HG02571 (cell line): ENCODE measurements around the gene DLGAP1.

ENCODE experiments used
- ATAC-seq: cut with Tn5 transposase; IDR thresholded peaks from one replicate; pipeline ENCODE4 v1.9.1; 2021; ENCODE audit warnings: mild to moderate bottlenecking, moderate library complexity; ENCODE audit not compliant: unreplicated experiment

Gene DLGAP1

GRCh38 chr18:4193086-4193485 is 262.0 kb downstream of the DLGAP1 start:
- ATAC-seq: no peak

- no peak for ATAC-seq
Observed at GRCh38 chr18:4181882-4182568, 273.1 kb downstream of the DLGAP1 start.

GRCh38 chr18:4181086-4181485 is 274.0 kb downstream of the DLGAP1 start:
- no peak for ATAC-seq

GRCh38 chr18:4172196-4173100 is 282.7 kb downstream of the DLGAP1 start:
- ATAC-seq: no peak

GRCh38 chr18:4157352-4157751 is 297.8 kb downstream of the DLGAP1 start:
- no peak for ATAC-seq

GRCh38 chr18:4146797-4147196 is 308.3 kb downstream of the DLGAP1 start:
- ATAC-seq: no peak

GRCh38 chr18:4144201-4144600 is 310.9 kb downstream of the DLGAP1 start:
- no peak for ATAC-seq

GRCh38 chr18:4143585-4143984 is 311.5 kb downstream of the DLGAP1 start:
- ATAC-seq: no peak

GRCh38 chr18:4142876-4143275 is 312.2 kb downstream of the DLGAP1 start:
- no peak for ATAC-seq

GRCh38 chr18:4134700-4135099 is 320.4 kb downstream of the DLGAP1 start:
- ATAC-seq: no peak

GRCh38 chr18:4130734-4131719 is 324.1 kb downstream of the DLGAP1 start:
- ATAC-seq: no peak

- ATAC-seq: no peak
Observed at GRCh38 chr18:4126939-4127338, 328.2 kb downstream of the DLGAP1 start.

GRCh38 chr18:4125627-4126230 is 329.4 kb downstream of the DLGAP1 start:
- ATAC-seq: no peak

GRCh38 chr18:4125224-4125623 is 329.9 kb downstream of the DLGAP1 start:
- no peak for ATAC-seq

GRCh38 chr18:4119813-4120212 is 335.3 kb downstream of the DLGAP1 start:
- no peak for ATAC-seq

- no peak for ATAC-seq
Observed at GRCh38 chr18:4119127-4119648, 335.9 kb downstream of the DLGAP1 start.

GRCh38 chr18:4108016-4108415 is 347.1 kb downstream of the DLGAP1 start:
- ATAC-seq: no peak

GRCh38 chr18:4107049-4107467 is 348.0 kb downstream of the DLGAP1 start:
- no peak for ATAC-seq

- ATAC-seq: peak; percentile 66
Observed at GRCh38 chr18:4106407-4107033, 348.6 kb downstream of the DLGAP1 start.

GRCh38 chr18:4102901-4103300 is 352.2 kb downstream of the DLGAP1 start:
- no peak for ATAC-seq
